Epithelial cell of esophagus (primary cell): ENCODE data around the gene ABL1.

Source experiments
- DNase-seq: peaks from one replicate; pipeline ENCODE4 v3.0.0; 2010; ENCODE audit warnings: low read depth
- H3K4me3 ChIP-seq: 2 replicates; pipeline ENCODE4 v1.5.1; 2011; ENCODE audit warnings: mild to moderate bottlenecking, low read length, control low read depth
- TF ChIP-seq, protein P1 (sequence below): IDR thresholded peaks from 2 replicates; pipeline ENCODE4 v1.5.1; 2011; ENCODE audit warnings: low read depth, mild to moderate bottlenecking, low read length, control low read depth, inconsistent platforms; ENCODE audit not compliant: insufficient read depth; ENCODE audit errors: missing control alignments

ABL1 gene

DNA sequence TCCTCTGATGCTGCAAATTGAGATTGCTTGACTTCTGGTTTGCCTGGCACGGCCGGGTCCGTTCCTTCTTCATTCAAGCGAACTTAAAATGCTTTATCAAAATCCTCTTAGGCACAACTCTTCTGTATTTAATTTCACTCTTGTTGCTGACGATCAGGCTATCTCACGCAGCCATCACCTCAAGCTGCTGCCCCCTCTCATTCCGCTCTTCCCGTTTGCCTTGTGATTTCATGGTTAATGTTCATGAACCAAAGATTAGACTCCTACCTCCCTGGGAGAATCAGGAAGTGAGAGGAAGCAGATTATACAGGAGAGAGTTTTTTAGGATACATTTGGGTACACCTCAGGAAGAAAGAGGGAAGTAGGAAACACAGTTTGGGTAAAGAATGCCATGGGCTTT lies 38.9 kb downstream of the ABL1 start:
- TF ChIP-seq, protein P1, sequence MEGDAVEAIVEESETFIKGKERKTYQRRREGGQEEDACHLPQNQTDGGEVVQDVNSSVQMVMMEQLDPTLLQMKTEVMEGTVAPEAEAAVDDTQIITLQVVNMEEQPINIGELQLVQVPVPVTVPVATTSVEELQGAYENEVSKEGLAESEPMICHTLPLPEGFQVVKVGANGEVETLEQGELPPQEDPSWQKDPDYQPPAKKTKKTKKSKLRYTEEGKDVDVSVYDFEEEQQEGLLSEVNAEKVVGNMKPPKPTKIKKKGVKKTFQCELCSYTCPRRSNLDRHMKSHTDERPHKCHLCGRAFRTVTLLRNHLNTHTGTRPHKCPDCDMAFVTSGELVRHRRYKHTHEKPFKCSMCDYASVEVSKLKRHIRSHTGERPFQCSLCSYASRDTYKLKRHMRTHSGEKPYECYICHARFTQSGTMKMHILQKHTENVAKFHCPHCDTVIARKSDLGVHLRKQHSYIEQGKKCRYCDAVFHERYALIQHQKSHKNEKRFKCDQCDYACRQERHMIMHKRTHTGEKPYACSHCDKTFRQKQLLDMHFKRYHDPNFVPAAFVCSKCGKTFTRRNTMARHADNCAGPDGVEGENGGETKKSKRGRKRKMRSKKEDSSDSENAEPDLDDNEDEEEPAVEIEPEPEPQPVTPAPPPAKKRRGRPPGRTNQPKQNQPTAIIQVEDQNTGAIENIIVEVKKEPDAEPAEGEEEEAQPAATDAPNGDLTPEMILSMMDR: no peak
- DNase-seq: no peak

DNA sequence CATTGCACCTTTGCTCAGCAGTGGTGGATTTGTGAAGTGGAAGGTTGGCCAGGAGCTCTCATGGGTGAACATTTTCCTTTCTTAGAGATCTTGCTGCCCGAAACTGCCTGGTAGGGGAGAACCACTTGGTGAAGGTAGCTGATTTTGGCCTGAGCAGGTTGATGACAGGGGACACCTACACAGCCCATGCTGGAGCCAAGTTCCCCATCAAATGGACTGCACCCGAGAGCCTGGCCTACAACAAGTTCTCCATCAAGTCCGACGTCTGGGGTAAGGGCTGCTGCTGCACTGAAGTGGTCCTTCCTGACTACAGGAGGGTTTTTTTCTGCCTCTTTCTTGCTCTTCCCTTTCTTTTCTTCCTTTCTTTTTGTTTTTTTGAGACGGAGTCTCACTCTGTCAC lies 39.7 kb downstream of the ABL1 start:
- no peak overlapping the region for H3K4me3 ChIP-seq
- TF ChIP-seq, protein P1: no peak
- DNase-seq: no peak

More for the DNA sequence above, 38.9 kb downstream of the ABL1 start:
- no peak overlapping the region for H3K4me3 ChIP-seq

DNA sequence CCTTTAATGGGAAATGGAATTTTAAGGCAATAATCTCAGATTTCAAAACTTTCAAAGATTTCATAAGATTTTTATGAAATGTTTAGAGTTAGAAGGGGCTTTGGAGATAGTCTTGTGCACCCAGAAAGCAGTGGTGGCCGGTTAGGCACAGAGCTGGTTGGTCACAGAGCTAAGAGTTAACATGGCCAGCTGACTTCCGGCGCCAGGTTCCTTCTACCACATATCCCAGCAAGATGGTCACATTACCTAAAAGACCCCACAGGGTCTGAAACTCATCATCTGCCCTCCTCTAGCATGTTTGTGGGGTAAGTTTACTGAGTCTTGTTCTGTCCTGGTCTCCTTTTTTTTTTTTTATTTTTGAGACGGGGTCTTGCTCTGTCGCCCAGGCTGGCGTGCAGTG lies 42.2 kb downstream of the ABL1 start:
- H3K4me3 ChIP-seq: no peak overlapping the region
- DNase-seq: no peak
- TF ChIP-seq, protein P1: no peak

DNA sequence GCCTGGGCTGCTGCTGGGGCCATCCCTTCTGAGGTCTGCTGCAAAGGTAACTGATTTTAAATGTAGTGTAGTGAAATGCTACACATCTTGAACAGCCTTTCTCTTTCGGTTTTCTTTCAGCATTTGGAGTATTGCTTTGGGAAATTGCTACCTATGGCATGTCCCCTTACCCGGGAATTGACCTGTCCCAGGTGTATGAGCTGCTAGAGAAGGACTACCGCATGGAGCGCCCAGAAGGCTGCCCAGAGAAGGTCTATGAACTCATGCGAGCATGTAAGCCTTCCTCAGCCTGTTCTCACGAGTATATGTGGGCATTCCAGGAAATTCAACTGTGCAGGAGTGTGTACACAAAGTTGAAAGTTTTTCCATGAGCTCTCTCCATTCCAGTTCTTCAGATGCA lies 43.2 kb downstream of the ABL1 start:
- DNase-seq: no peak
- TF ChIP-seq, protein P1: no peak
- H3K4me3 ChIP-seq: no peak overlapping the region

GRCh38 chr9:130879863-130880411 lies 44.9 kb downstream of the ABL1 start:
- TF ChIP-seq, protein P1: no peak

DNA sequence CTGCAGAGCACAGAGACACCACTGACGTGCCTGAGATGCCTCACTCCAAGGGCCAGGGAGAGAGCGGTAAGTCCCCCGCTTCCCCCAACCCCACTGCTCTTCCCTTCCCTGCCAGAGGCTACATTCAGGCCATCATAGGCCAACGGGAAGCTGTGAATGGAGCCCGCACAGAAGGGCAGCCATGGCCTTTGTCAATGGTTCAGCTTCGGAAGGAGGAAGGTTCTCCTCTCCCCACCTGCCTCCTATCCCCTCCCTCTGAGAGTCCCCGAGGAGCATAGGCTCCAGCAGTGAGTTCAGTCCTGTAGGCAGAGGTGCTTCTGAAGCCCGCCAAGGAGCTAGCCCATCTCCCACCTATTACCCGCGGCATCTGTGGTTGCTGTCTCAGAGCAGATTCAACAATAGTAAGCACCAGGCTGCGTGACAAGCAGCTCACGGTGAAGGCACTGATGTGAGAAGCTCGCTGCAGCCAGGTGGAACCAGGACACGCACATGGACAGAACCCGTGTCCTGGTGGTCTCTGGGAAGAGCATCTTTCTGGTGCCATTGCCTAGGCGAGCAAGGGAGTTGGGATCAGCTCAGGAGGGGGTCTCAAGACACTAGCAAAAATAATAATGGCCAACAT lies 45.7 kb downstream of the ABL1 start:
- H3K4me3 ChIP-seq: no peak overlapping the region
- no peak for DNase-seq
- TF ChIP-seq, protein P1: no peak

More at GRCh38 chr9:130879863-130880411, 44.9 kb downstream of the ABL1 start:
- DNase-seq: no peak
- no peak overlapping the region for H3K4me3 ChIP-seq

GRCh38 chr9:130881516-130881915 lies 46.5 kb downstream of the ABL1 start:
- DNase-seq: no peak
- TF ChIP-seq, protein P1: no peak
- no peak overlapping the region for H3K4me3 ChIP-seq
